Naive B cell (primary cell): Measurements from ENCODE around the gene ABL1. TPM values are rescaled to one million over a fixed set of nuclear protein-coding genes. Genes with fewer than 3 reads are reported as not detected.
A peak's percentile ranks its signal among the peaks of the same experiment; 100 is the strongest.

Experiments
- ATAC-seq, 2 donors: fragments of 150-1000 bp; cut with Tn5 transposase; 2 replicates each; pipeline ENCODE4 v1.10.0; 2021; ENCODE audit warnings: low read depth in 2 of 2, mild to moderate bottlenecking in 2 of 2, moderate library complexity in 2 of 2
- DNase-seq: peaks from one replicate; pipeline ENCODE4 v3.0.0; 2022
- H3K27ac Mint-ChIP-seq, 6 donors: one replicate each; pipeline ENCODE4 v1.8.0; 2020 to 2022; ENCODE audit warnings: mild to moderate bottlenecking in 6 of 6, mixed read lengths in 6 of 6, moderate library complexity in 5 of 6, inconsistent platforms in 2 of 6
- H3K27me3 Mint-ChIP-seq, 3 donors: one replicate each; pipeline ENCODE4 v1.8.0; 2021 to 2022; ENCODE audit warnings: mixed read lengths in 3 of 3, mild to moderate bottlenecking in 1 of 3
- H3K36me3 Mint-ChIP-seq, 2 donors: one replicate each; pipeline ENCODE4 v1.8.0; 2020 to 2022; ENCODE audit warnings: mixed read lengths in 2 of 2, inconsistent platforms in 1 of 2, mild to moderate bottlenecking in 1 of 2
- H3K4me1 Mint-ChIP-seq, 3 donors: one replicate each; pipeline ENCODE4 v1.8.0; 2020 to 2022; ENCODE audit warnings: mixed read lengths in 3 of 3, inconsistent platforms in 1 of 3, mild to moderate bottlenecking in 1 of 3, moderate library complexity in 1 of 3
- H3K4me3 Mint-ChIP-seq, 8 donors: one replicate each; pipeline ENCODE4 v1.8.0; 2020 to 2022; ENCODE audit warnings: mild to moderate bottlenecking in 8 of 8, mixed read lengths in 8 of 8, moderate library complexity in 8 of 8, inconsistent platforms in 2 of 8
- H3K9me3 Mint-ChIP-seq, 7 donors: one replicate each; pipeline ENCODE4 v1.8.0; 2020 to 2022; ENCODE audit warnings: mixed read lengths in 7 of 7, mild to moderate bottlenecking in 5 of 7, inconsistent platforms in 2 of 7, moderate library complexity in 1 of 7
- polyA plus RNA-seq, 6 donors: library from polyadenylated mRNA; unstranded; fragments of 300-500 nt; fragmentation: Illumina TruSeq; gene quantifications; one replicate each; pipeline ENCODE4 v1.2.3, GENCODE V29; 2021; ENCODE audit warnings: low read depth in 6 of 6

ABL1 gene
- polyA plus RNA-seq, 6 donors from 2014 or later, result 1.2 to 18.9 (median 9.4) TPM

DNA sequence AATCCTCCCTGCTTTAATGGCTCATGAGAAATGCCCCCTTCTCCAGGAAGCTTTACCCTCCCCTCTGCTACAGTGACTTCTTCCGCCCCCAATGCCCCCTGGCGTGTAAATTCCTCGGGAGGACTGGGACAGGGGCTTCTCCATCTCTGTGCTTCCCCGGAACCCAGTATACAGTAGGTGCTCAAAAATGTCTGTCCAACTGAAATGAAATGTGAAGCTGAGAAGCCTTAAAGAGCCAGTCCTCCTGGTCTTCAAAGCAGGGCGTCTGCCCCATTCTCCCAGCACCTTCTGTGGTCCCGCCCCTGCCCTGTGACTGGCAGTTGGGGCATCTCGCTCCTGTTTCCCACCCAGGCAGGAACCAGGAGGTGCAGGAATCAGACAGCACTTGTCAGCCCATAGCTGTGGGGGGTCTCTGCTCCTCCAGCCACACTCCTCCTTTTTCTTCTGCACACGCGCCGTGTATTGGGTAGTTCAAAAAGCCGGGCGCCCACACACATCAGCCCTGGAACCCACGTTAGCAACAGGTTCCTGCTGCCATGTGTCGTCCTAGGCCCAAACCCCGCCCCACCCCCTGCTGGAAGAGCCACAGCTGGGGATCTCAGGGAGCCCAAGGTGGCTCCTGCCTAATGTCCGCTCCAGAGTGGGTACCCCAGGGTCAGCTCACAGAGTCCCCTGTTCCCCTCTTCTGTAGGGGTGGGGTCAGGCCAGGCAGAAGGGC, 88.0 kb downstream of the ABL1 start:
- H3K9me3 Mint-ChIP-seq, result no peaks in the 10 kb centered on the region
- H3K27me3 Mint-ChIP-seq, result peaks cover 0 to 31% (median 20%) of the 10 kb centered on the region in 3 donors
- DNase-seq, result no peak
- no peak for ATAC-seq
- H3K4me3 Mint-ChIP-seq, result no peak overlapping the region
- H3K36me3 Mint-ChIP-seq, result no peaks in the 10 kb centered on the region
- H3K27ac Mint-ChIP-seq, result no peak overlapping the region
- peaks cover 0 to 2% (median 0%) of the 10 kb centered on the region in 3 donors for H3K4me1 Mint-ChIP-seq

DNA sequence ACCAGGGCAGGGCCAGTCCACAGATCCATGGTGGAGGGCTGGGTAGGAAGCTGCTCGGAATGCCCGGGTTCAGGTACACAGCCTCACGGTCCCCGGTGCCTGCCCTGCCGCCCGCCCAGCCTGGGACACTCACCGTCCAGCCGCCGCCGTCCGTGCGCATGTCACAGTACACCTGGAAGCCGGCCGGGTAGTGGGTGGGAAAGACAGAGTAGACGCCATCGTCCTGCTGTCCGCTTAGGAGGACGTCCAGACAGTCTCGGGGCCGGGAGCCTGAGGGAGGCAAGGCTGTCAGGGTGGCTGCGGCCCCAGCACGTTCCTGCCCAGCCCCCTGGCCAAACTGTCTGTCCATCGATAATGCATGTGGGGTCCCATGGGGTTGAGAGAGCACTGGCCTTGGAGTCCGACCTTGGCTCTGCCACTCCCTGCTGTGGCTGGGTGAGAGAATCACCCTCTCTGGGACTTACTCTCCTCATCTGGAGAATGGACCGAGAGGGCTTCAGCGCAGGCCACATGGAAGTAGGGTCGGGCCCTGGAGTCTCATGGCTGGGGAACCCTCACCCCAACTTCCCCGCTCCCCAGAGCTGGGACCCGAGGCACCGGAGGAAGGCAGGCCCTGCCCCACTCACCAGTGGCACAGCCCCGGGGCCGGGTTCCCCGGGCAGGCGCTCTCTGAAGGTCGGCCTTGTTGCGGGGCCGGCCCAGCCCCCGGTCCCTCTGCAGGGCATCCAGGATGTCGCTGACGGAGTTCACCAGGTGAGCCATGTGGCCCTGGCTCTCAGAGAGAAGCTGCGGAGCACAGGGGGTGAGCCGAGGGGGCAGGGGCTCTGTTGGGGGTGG, 88.8 kb downstream of the ABL1 start:
- Mint-ChIP-seq H3K9me3 (no peaks in the 10 kb centered on the region), H3K27ac (no peak overlapping the region), H3K4me3 (no peak overlapping the region), H3K36me3 (no peaks in the 10 kb centered on the region), H3K4me1 (peaks cover 0 to 6% (median 0%) of the 10 kb centered on the region in 3 donors), H3K27me3 (peaks cover 0 to 35% (median 24%) of the 10 kb centered on the region in 3 donors)
- no peak for ATAC-seq
- no peak for DNase-seq

DNA sequence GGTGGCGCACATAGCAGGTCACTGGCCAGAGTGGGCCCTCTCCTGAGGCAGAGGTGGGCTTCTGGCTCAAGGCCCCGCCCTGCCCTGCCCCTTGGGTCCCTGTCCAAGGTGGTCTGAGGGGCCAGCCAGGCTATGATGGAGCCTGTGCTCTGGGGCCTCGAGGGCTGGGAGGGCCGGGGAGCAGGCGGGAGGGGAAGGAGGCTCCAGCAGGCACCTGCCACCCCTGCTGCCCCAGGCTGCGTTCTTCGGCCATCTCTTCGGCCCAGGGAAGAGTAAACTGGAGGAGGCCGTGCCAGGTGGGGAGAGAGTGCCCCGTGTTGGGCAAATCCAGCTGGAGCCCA, 89.4 kb downstream of the ABL1 start:
- H3K36me3 Mint-ChIP-seq, result no peaks in the 10 kb centered on the region
- ATAC-seq (no peak), DNase-seq (no peak)
- H3K4me1 Mint-ChIP-seq, result peaks cover 0 to 6% (median 0%) of the 10 kb centered on the region in 3 donors
- no peaks in the 10 kb centered on the region for H3K9me3 Mint-ChIP-seq
- H3K4me3 Mint-ChIP-seq, result no peak overlapping the region
- H3K27ac Mint-ChIP-seq, result no peak overlapping the region
- H3K27me3 Mint-ChIP-seq, result peaks cover 0 to 29% (median 24%) of the 10 kb centered on the region in 3 donors

DNA sequence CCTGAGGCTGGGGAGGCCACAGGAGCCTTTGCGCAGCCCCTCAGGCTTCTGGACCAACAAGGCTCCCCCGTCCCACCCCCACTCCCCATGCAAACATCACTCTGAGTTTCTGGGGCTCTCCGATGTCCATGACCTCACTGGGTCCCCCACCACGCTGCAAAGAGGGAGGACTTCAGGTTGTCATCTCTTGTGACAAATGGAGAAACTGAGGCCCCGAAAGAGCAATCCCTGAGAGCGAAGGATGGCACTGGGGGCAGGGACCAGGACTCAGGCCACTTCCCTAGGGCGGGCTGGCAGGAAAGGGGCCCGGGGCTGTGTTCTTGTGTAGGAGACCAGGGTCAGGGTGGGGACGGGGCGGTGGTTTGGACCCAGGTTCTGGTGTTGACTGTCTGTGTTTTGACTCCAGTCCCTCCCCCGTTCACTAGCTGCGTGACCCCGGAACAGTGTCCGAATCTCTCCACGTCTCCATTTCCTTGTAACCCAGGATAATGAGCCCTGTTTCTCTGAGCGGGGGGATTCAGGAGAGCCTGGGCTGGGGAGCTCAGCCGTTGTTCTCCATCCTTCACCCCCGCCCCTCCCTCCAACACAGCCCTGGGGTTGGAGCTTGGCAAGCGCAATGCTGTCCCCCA, 90.1 kb downstream of the ABL1 start:
- H3K27me3 Mint-ChIP-seq, result peaks cover 4 to 32% (median 30%) of the 10 kb centered on the region in 3 donors
- no peaks in the 10 kb centered on the region for H3K9me3 Mint-ChIP-seq
- H3K27ac Mint-ChIP-seq, result no peak overlapping the region
- peaks cover 0 to 6% (median 3%) of the 10 kb centered on the region in 3 donors for H3K4me1 Mint-ChIP-seq
- DNase-seq (no peak), ATAC-seq (no peak)
- H3K4me3 Mint-ChIP-seq, result no peak overlapping the region
- no peaks in the 10 kb centered on the region for H3K36me3 Mint-ChIP-seq

DNA sequence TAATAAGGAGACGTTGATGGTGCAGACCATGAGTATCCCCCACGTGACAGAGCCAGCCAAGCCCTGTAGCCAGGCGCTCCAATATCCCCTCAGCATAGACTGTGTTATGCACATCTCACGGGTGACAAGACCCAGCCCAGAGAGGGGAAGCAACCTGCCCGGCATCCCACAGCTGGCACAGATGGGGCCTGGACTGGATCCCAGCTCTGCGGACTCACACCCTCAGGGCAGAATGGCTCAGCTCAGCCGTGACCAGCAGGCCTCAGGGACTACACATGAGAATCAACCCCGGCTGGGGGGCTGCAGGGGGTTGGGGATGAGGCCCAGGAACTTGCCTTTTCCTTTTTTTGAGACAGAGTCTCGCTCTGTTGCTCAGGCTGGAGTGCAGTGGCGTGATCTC, 92.3 kb downstream of the ABL1 start:
- DNase-seq (no peak), ATAC-seq (no peak)
- H3K4me3 Mint-ChIP-seq, result no peak overlapping the region
- H3K4me1 Mint-ChIP-seq, result peaks cover 3 to 6% (median 3%) of the 10 kb centered on the region in 3 donors
- no peaks in the 10 kb centered on the region for H3K9me3 Mint-ChIP-seq
- no peak overlapping the region for H3K27ac Mint-ChIP-seq
- H3K36me3 Mint-ChIP-seq, result no peaks in the 10 kb centered on the region
- peaks cover 18 to 41% (median 40%) of the 10 kb centered on the region in 3 donors for H3K27me3 Mint-ChIP-seq

DNA sequence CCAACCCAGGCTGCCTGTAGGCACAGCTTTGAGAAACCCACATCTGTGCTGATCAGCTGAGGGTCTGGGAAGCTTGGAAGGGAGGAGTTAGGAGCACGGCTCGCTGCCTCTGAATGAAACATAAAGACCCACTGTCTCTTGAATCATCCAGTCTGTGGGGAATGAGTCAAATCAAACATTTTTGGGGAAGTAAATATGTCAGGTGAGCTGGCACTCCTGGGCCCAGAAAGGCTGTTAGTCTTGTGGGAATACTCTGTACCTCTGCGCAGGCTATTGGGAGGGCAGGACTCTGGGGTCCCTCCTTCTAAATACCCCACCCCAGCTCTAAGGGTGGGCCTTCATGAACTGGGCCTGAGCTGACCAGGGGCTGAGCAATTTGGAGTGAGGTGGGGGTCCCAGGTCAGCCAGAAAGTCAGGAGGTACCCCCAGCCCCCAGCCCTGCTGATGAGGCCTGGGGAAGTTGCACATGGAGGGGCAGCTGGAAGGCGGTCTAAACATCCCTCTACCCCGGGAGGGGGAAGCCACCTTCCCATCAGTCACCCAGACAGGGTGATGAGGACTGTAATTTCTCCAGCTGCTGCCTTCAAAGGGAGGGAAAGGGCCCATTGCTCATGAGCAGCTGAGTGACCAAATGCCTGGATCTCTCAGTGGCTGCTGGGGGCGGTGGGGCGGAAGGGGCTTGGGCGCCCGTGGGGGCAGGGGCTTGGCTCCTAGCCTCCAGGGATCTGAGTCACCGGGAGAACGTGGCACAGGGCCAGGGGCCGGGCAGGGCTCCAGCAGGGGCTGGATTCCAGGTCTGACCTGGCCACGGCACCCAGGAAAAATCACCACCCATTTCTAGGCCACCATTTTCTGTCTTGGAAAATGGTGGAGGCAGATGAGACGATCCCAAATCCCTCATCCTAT, 93.2 kb downstream of the ABL1 start:
- Mint-ChIP-seq H3K4me1 (peaks cover 3 to 6% (median 3%) of the 10 kb centered on the region in 3 donors), H3K9me3 (no peaks in the 10 kb centered on the region), H3K27me3 (peaks cover 26 to 41% (median 40%) of the 10 kb centered on the region in 3 donors), H3K27ac (no peak overlapping the region), H3K4me3 (no peak overlapping the region), H3K36me3 (no peaks in the 10 kb centered on the region)
- DNase-seq (no peak), ATAC-seq (no peak)

DNA sequence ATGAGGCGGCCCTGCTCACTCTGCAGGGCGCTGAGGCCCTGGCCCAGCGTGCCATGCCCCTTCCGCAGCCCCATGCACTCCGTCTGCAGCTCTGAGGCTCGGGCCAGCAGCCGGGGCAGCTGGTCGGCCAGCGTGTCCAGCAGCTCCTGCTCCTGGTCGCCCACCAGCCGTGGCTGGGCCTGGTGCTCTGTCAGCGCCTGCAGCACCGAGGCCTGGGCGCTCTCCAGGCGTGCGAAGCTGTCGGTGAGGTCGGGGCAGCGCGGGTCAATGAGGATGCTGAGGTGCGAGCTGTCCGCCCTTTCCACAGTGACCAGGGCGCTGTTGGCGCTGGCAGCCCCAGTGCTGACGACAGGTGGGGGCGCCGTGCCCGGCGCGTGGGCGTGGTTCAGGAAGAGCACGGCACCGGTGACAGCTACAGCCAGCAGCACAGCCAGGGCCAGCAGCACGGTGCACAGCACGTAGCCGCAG, 94.6 kb downstream of the ABL1 start:
- H3K9me3 Mint-ChIP-seq, result no peaks in the 10 kb centered on the region
- peak overlapping the region in 1 of 6 donors; percentile 56 for H3K27ac Mint-ChIP-seq
- H3K4me1 Mint-ChIP-seq, result peaks cover 3 to 6% (median 3%) of the 10 kb centered on the region in 3 donors
- DNase-seq (no peak), ATAC-seq (no peak)
- H3K36me3 Mint-ChIP-seq, result no peaks in the 10 kb centered on the region
- peaks cover 27 to 51% (median 48%) of the 10 kb centered on the region in 3 donors for H3K27me3 Mint-ChIP-seq
- no peak overlapping the region for H3K4me3 Mint-ChIP-seq

DNA sequence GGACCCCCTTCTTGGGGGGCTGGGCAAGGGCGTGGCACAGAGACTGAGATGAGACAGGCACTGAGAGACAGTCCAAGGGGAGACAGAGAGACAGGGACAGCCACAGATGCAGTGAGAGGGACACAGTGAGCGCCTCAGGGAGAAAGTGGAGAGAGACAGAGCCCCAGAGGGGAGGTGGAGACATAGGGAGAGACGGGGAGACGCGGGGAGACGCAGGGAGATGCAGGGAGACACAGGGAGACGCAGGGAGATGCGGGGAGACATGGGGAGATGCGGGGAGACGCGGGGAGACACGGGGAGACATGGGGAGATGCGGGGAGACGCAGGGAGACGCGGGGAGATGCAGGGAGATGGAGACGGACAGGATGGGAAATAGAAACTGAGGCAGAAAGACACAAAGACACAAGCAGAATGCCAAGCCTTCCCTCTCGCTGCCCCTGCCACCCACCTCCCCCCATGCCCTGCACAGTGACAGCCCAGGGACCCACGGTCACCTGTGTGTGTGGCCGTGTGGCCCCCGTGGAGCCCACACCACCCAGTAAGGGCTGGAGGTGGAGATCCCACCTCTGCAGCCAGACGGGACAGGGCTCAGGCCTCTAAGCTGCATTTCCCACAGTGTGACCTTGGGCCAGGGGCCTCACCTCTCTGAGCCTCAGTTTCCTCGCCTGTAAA, 95.2 kb downstream of the ABL1 start:
- no peaks in the 10 kb centered on the region for H3K36me3 Mint-ChIP-seq
- ATAC-seq, result no peak
- peaks cover 3 to 6% (median 3%) of the 10 kb centered on the region in 3 donors for H3K4me1 Mint-ChIP-seq
- H3K27ac Mint-ChIP-seq, result peak overlapping the region in 1 of 6 donors; percentile 56
- DNase-seq, result no peak
- peaks cover 32 to 58% (median 55%) of the 10 kb centered on the region in 3 donors for H3K27me3 Mint-ChIP-seq
- no peaks in the 10 kb centered on the region for H3K9me3 Mint-ChIP-seq
- no peak overlapping the region for H3K4me3 Mint-ChIP-seq

DNA sequence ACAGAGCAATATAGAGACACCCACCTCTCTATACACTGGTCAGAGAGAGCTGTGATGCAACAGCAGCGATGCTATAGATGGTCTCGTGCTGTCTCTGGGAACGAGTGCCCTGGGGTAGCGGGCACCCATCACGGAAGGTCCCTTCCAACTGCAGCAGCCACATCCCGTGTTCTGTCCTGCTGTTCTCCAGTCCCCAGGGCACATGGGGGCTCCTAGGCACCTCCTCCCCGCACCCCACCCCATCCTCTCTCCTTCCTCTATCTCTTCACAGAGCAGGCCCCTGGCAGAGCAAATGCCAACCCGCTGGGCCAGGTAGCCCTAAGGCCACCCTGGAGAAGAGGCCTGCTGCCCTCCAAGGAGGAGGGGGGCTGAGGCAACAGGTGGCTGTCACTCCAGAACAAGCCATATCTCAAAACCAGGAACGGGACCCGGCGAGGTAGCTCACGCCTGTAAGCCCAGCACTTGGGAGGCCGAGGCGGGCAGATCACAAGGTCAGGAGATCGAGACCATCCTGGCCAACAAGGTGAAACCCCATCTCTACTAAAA, 95.8 kb downstream of the ABL1 start:
- Mint-ChIP-seq H3K27ac (no peak overlapping the region), H3K36me3 (no peaks in the 10 kb centered on the region), H3K4me1 (peaks cover 3 to 6% (median 3%) of the 10 kb centered on the region in 3 donors), H3K27me3 (peaks cover 36 to 64% (median 59%) of the 10 kb centered on the region in 3 donors), H3K9me3 (no peaks in the 10 kb centered on the region), H3K4me3 (no peak overlapping the region)
- no peak for ATAC-seq
- DNase-seq, result no peak

DNA sequence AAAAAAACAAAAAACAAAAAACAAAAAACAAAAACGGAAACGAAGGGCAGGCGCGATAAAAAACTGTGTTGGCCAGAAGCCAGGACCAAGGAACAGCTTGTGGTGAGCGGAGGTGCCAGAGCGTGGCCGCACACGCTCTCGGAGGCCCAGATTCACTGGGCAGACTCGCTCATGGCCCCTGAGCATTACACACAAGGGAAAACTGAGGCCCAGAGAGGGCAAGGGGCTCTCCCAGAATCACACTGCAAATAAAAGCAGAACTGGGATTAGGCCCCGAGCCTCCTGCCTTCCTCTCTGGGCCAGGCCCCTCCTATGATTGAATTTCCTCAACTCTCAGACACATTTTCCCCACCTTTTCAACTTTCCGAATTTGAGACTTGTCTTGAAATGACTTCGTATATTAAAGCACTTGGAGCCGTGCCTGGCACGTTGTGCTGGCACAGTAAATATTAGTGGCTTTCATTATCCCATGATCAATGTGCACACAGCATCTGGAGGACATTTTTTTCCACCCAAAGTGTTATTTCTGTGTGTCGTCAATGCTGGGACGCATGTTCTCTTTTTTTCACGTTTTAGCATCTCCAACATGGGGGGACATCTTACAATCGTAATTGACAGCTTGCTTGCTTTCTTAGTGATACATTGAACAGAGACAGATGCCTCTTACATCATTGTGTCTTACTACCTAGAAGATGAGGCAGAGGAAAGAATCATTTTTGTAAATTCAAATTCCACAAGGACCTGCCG, 96.6 kb downstream of the ABL1 start:
- peak overlapping the region in 1 of 6 donors; percentile 50 for H3K27ac Mint-ChIP-seq
- no peak for DNase-seq
- H3K4me1 Mint-ChIP-seq, result peaks cover 3 to 6% (median 5%) of the 10 kb centered on the region in 3 donors
- no peaks in the 10 kb centered on the region for H3K9me3 Mint-ChIP-seq
- peaks cover 41 to 72% (median 67%) of the 10 kb centered on the region in 3 donors for H3K27me3 Mint-ChIP-seq
- peak in 1 of 2 donors; percentile 65 for ATAC-seq
- H3K36me3 Mint-ChIP-seq, result no peaks in the 10 kb centered on the region
- H3K4me3 Mint-ChIP-seq, result no peak overlapping the region

DNA sequence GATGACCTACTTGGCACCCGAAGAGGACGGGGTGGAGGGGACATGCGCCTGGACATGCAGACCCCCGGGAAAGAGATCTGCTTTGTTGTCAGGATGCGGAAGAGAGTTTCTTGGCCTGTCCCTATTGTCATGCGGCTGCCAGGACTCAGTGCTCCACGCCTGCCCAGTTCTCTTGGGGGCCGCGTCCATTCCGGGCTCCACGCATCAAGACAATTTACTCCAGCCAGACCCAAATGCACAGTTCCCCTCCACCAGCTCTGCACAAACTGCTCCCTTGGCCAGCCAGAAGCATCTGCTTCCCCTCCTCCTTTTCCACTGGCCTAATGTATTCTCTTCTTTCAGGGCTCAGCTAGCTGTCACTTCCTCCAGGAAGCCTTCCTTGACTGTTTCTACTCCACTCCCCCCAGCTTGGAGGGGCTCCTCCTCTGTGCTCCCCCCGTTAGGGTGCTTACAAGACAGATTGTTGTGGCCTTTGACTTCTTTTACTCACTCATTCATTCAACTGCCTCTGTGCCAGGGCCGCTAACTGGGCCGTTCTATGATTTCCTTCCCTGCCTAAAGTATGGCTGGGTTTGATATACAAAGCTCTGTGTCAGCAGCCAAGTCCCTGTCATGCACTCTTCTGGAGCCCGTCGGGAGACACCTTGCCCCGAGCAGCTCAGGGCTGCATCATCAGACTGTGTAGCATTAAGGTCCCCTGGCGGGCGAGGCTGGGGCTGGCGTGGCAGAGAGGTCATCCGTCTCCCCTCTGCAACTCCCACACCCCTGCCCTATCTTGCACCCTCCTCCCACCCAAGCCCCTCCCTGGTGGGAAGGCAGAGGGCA, 97.4 kb downstream of the ABL1 start:
- peaks cover 47 to 80% (median 75%) of the 10 kb centered on the region in 3 donors for H3K27me3 Mint-ChIP-seq
- H3K4me1 Mint-ChIP-seq, result peaks cover 6 to 9% (median 7%) of the 10 kb centered on the region in 3 donors
- peak overlapping the region in 1 of 6 donors; percentile 19 for H3K27ac Mint-ChIP-seq
- no peaks in the 10 kb centered on the region for H3K36me3 Mint-ChIP-seq
- H3K9me3 Mint-ChIP-seq, result no peaks in the 10 kb centered on the region
- no peak for ATAC-seq
- H3K4me3 Mint-ChIP-seq, result no peak overlapping the region
- no peak for DNase-seq
